GM19239 (cell line): ENCODE data around the gene KIF4B.

Experiments used
- DNase-seq: peaks from one replicate; pipeline ENCODE4 v3.0.0; 2011; ENCODE audit warnings: low spot score; ENCODE audit not compliant: insufficient read length
- FAIRE-seq: peaks from 2 replicates; lab custom pipeline; 2011; peaks lifted over from hg19 to GRCh38; lab: Jason Lieb, UNC

Gene KIF4B

DNA sequence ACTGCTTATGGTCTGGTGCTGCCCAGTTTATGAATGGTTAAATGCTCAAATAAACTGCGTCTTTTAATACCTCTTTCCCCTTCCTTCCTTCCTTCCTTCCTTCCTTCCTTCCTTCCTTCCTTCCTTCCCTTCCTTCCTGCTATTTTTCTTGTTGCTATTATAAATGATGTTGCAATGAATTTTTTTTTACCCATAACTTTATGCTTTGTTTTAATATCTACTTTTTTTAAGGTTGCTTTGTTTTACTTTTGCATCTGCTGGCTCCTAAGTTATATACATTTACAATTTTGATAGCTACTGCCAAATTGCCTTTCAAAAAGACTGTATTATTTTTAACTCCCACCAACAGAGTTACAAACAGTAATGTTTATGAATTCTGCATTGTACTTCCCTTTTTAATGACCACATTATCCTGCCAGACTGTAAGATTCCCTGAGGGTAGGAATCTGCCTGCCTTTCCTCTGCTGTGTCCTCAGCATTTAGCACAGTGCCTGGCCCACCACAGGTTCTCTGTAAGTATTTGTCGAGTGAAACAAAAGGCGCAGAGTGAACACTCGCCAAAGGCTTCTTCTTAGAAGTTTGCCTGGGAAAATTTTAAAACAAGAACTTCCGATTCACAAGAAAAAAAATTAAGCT lies 36.9 kb downstream of the KIF4B start:
- no peak for DNase-seq
- no peak for FAIRE-seq

DNA sequence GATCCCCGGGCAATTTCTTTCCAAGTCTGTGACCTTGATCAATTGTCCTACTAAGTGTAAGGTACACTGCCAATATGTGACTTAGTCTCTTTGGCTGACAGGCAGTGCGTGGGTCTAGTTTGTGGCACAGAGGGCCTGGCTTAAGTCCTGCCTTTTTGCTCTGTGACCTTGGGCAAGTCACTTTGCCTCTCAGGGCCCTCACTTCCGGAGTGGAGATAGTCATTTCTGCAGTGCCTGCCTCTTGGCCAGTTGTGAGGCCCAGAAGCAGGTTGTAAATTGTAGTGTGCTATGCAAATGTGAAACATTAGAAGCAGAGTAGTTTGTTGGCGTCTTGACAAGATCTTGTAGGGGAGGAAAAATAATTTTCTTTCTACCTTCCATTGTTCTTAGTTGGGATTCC lies 39.0 kb downstream of the KIF4B start:
- DNase-seq (no peak), FAIRE-seq (no peak)

DNA sequence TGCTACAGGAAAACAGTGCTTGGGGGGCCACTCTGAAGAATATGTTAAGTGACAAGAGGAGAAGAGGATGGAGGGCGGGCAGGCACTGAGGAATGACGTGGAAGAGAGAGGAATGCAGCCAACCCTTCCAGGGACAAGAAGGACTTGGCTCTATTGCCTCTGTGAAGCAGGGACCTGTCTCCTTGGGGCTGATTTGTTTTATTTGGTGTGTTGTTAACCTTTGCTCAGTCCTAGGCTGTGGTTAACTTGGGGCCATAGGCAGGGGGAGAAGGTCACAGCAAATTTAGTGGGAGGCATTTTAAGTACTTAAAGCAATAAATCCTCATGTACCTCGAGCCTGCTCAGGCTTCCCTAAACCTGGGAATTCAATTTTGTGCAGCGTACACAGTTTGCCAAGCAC lies 39.9 kb downstream of the KIF4B start:
- no peak for DNase-seq
- FAIRE-seq: no peak

DNA sequence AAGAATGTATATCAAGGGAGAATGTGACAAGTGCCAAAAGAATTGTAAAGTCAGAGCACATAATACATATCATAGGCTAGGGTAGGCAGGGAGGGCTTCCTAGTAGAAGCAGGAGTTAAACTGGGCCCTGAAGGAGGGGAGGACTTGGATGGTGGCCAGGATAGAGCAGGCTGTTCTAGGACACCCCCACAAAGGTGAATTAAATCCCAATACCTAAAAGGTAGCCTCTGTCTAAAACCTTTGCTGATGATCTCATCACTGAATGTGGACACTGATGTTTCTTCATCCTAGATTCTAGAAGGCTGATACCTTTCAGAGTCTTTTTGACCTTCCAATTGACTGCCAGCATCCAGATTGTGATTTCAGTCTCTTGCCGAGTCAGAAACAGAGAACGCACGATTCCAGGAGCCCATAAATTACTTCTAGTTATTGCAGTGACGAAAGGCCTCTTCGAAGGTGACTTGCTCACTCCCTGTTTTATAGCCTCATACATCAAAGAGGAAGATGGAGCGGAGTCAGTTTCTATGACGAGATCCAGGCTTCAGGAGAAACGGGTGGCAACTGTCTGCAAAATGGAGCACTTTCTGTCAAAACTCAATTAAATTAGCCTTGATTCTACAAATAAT lies 43.2 kb downstream of the KIF4B start:
- FAIRE-seq (no peak), DNase-seq (no peak)

DNA sequence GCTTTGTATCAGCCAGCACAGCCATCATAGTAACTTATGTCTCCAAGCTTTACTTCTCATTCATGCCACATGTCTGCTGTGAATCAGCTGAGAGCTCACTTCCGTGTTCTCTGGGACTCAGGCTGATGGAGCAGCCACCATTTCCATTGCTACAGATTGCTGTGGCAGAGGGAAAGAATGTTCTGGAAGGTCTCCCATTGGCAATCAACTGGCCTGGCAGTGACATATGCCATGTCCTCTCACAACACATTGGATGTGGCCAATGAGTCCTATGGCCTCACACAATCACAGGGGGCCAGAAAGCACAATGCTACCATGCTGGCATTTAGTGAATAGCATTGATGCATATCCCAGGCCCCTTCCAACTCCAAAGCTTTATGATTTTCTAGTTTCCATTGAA lies 44.1 kb downstream of the KIF4B start:
- no peak for DNase-seq
- no peak for FAIRE-seq

DNA sequence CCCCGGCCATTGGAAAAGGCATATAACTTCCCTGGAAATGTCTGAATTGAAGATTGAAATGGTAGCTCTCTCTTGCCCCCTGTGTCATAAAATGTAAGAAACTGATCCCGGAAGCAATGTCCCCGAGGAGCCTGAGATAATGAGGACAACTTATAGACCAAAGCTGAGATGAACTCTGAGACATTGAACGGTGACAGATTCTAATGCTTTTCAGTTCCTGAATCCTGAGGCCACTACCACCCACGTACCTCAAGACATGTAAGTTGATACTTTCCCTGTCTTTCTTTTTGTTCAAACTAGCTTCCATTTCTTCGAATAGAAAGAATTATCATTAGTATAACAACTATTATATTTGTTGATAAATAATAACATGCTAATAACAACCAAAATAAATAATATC lies 51.0 kb downstream of the KIF4B start:
- FAIRE-seq: no peak

DNA sequence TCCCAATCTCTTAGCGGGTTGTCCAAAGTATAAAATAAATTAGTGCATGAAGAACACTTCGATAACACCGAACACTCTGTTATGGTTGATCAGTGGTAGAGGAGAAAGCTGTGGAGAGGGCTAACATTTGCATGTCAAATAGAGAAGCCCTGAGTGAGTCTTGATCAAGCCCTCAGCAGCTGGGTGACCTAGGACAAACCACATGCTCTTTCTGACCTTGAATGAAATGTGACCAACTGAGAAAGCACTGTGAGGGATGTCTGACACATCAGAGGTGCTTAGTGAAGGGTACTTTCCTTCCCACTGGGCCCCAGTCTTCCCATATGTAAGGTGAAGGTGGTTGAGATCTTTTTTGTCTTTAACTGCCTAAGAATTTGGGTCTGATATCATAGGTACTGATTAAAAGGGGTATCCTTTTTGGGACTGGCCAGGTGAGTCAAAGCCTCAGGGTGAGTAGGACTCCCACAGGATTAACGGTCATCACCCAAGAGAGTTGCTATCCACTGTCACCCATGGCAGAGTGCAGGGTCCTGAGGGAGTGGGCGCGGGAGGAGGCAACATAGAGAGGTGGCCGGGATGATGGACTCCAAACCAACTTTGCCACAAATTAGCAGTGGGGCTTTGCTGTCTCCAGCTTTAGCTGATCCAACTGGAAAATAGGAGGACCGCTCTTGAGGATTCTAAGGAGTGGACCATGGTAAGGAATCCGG lies 53.5 kb downstream of the KIF4B start:
- DNase-seq (no peak), FAIRE-seq (no peak)

More for the DNA sequence above, 51.0 kb downstream of the KIF4B start:
- no peak for DNase-seq
